ENCODE results near the gene APOB. TPM values are rescaled to one million over a fixed set of nuclear protein-coding genes. Genes with fewer than 3 reads are reported as not detected.

APOB gene
- not detected in 2 replicates for polyA plus RNA-seq (2012; rRNA removed)
- under 0.01 TPM in 1 of 2 replicates, not detected in the other for polyA plus RNA-seq (2012; cell fraction: cytosol; rRNA removed)
- polyA plus RNA-seq (2012; cell fraction: nucleus; rRNA removed), result under 0.01 TPM in 1 of 2 replicates, not detected in the other

GRCh38 chr2:21043744-21044532 is at the start of gene APOB:
Gene APOB (minus strand): TSS chr2:21044073. CDS start chr2:21043945, 128 bp downstream.
- ChIA-PET CTCF (interaction anchor here (0.6 to 9.3 kb wide), 24 partner anchors 10 to 629 kb away, joined by 3 to 315 read pairs (median 8); partner anchors contain the start of gene TDRD15), POLR2A (no interaction called here)
- no peaks in the 10 kb centered on the region; the same call in 1 of the 2 replicates for H3K27me3 ChIP-seq (ENCODE audit: insufficient read depth)
- H3K4me3 ChIP-seq (ENCODE audit: low read depth in 2 of 2, low read length in 1 of 2), result peak within 1 kb of the TSS in 1 of 2 experiments; percentile 41; a peak in 1 of 4 replicates
- H3K9ac ChIP-seq, result no peak within 1 kb of the TSS
- WGBS (ENCODE audit: low lambda C conversion rate), result 75% methylated on average over 18 of the region's 51 CpGs
- H3K79me2 ChIP-seq (ENCODE audit: insufficient read depth), result no peaks in the 10 kb centered on the region
- H3K9me2 ChIP-seq, result no peaks in the 10 kb centered on the region
- H3K4me2 ChIP-seq, result no peak within 1 kb of the TSS
- H2AFZ ChIP-seq (ENCODE audit: low read depth), result no peak within 1 kb of the TSS
- DNase-seq, result peak; percentile 27
- no peaks in the 10 kb centered on the region for H3K9me3 ChIP-seq
- TF ChIP-seq ELF1 (IDR thresholded peaks at IDR 0.05) (no peak), IRF3 (IDR thresholded peaks at IDR 0.05; ENCODE audit: low read depth, low read length) (no peak), USF1 (IDR thresholded peaks at IDR 0.05; ENCODE audit: borderline replicate concordance, low read depth) (no peak), RAD21 (IDR thresholded peaks at IDR 0.05; ENCODE audit: low read length) (no peak), NFIC (IDR thresholded peaks at IDR 0.05; ENCODE audit: borderline replicate concordance) (no peak), MXI1 (IDR thresholded peaks at IDR 0.05; ENCODE audit: low read depth, low read length) (no peak), TCF12 (IDR thresholded peaks at IDR 0.05) (no peak), FOXM1 (IDR thresholded peaks at IDR 0.05; ENCODE audit: low read depth) (no peak)
- H4K20me1 ChIP-seq (ENCODE audit: insufficient read depth), result no peaks in the 10 kb centered on the region
- no peaks in the 10 kb centered on the region for H3K36me3 ChIP-seq (replicated peaks in 1 of 2; ENCODE audit: control insufficient read depth in 1 of 2, insufficient read depth in 2 of 2, low read length in 1 of 2)
- H3F3A ChIP-seq (replicated peaks; ENCODE audit: insufficient read depth), result no peaks in the 10 kb centered on the region
- no peak within 1 kb of the TSS for H3K27ac ChIP-seq (ENCODE audit: low read depth in 2 of 2, low read length in 1 of 2)
- H3K4me1 ChIP-seq (ENCODE audit: control insufficient read depth in 1 of 2, insufficient read depth in 2 of 2, low read depth in 1 of 2, low read length in 1 of 2), result peaks cover 0 to 23% of the 10 kb centered on the region in 2 experiments; a peak in 2 of 4 replicates

GRCh38 chr2:21092308-21092869 is 48.5 kb upstream of the APOB start:
- no peak overlapping the region for H3K9ac ChIP-seq
- no peak for DNase-seq
- H4K20me1 ChIP-seq (ENCODE audit: insufficient read depth), result no peaks in the 10 kb centered on the region
- H3K9me2 ChIP-seq, result no peaks in the 10 kb centered on the region
- H3K4me2 ChIP-seq, result no peak overlapping the region
- H3K36me3 ChIP-seq (replicated peaks in 1 of 2; ENCODE audit: control insufficient read depth in 1 of 2, insufficient read depth in 2 of 2, low read length in 1 of 2), result no peaks in the 10 kb centered on the region
- H3K79me2 ChIP-seq (ENCODE audit: insufficient read depth), result no peaks in the 10 kb centered on the region
- 35% methylated on average over 3 of the region's 3 CpGs for WGBS (ENCODE audit: low lambda C conversion rate)
- H3F3A ChIP-seq (replicated peaks; ENCODE audit: insufficient read depth), result no peaks in the 10 kb centered on the region
- CTCF ChIA-PET, result no interaction called here
- H3K4me3 ChIP-seq (ENCODE audit: low read depth in 2 of 2, low read length in 1 of 2), result no peak overlapping the region
- no peaks in the 10 kb centered on the region for H3K27me3 ChIP-seq (ENCODE audit: insufficient read depth)
- no peak overlapping the region for H2AFZ ChIP-seq (ENCODE audit: low read depth)
- H3K4me1 ChIP-seq (ENCODE audit: control insufficient read depth in 1 of 2, insufficient read depth in 2 of 2, low read depth in 1 of 2, low read length in 1 of 2), result no peaks in the 10 kb centered on the region
- POLR2A ChIA-PET, result no interaction called here
- no peak overlapping the region for H3K27ac ChIP-seq (ENCODE audit: low read depth in 2 of 2, low read length in 1 of 2)
- H3K9me3 ChIP-seq, result no peaks in the 10 kb centered on the region
- TF ChIP-seq FOXJ3 (CRISPR knock-in tag; IDR thresholded peaks at IDR 0.05) (no peak), EZH2phosphoT487 (IDR thresholded peaks at IDR 0.05; ENCODE audit: borderline replicate concordance, low read depth) (no peak), MXI1 (IDR thresholded peaks at IDR 0.05; ENCODE audit: low read depth, low read length) (no peak), EP300 (IDR thresholded peaks at IDR 0.05; ENCODE audit: borderline replicate concordance in 1 of 2, low read depth in 1 of 2, low read length in 1 of 2) (no peak), FOXM1 (IDR thresholded peaks at IDR 0.05; ENCODE audit: low read depth) (no peak), CTCF (IDR thresholded peaks at IDR 0.05) (no peak), RAD21 (IDR thresholded peaks at IDR 0.05; ENCODE audit: low read length) (no peak), RXRA (IDR thresholded peaks at IDR 0.05; ENCODE audit: borderline replicate concordance, low read depth) (no peak), TAF1 (IDR thresholded peaks at IDR 0.05; ENCODE audit: borderline replicate concordance, low read depth, low read length) (no peak), SMC3 (IDR thresholded peaks at IDR 0.05; ENCODE audit: low read depth, low read length) (no peak), JUND (IDR thresholded peaks at IDR 0.05) (no peak), ELF1 (IDR thresholded peaks at IDR 0.05) (no peak), RFX5 (IDR thresholded peaks at IDR 0.05; ENCODE audit: low read length) (no peak), YY1 (IDR thresholded peaks at IDR 0.05; ENCODE audit: low read depth) (no peak), POLR2AphosphoS5 (IDR thresholded peaks at IDR 0.05; ENCODE audit: low read depth, low read length) (no peak), IRF3 (IDR thresholded peaks at IDR 0.05; ENCODE audit: low read depth, low read length) (no peak)
